Heart left ventricle (tissue), 13 donors: ENCODE results near the gene OCEL1.

Source experiments
- CTCF ChIP-seq, 12 donors: fragments of 200-600 bp; sonication (generic) in 4 of 12; IDR thresholded peaks; one replicate each; pipeline versions ENCODE4 v1.5.0 to v1.8.0; 2018 to 2022; ENCODE audit warnings: antibody characterized with exemption in 12 of 12, mild to moderate bottlenecking in 5 of 12
- POLR2A ChIP-seq, 2 donors: fragments of 450-650 bp; IDR thresholded peaks; one replicate each; pipeline ENCODE4 v1.6.1; 2017; ENCODE audit warnings: antibody characterized with exemption in 2 of 2, mild to moderate bottlenecking in 2 of 2, moderate library complexity in 2 of 2
- donor health status: ischemic (EF 13 %, LVEDD 7.1; RV severe dilation, severe dysfunction).
- donor health status: DM: no; HTN: yes; CAD: no.
- donor health status: DM: no; HTN: no; CAD: no.
- donor health status: ischemic (EF 25% LVEDD 6.9; RV normal size, moderate dysfunction).
- donor health status: ischemic (EF 25% LVEDD 5.7; RV mildly dilated, moderate dysfunction).
- donor health status: ischemic (EF 35%, LVEDD 5.7; RV mildly dilated, moderate dysfunction).
- donor health status: nonischemic (EF 11% LVEDD 7.7; RV severe dilation, severe dysfunction).
- donor health status: DM: yes; HTN: yes; CAD: no.
- donor health status: PGD.
- donor health status: ischemic (EF 29% LVEDD 5.4; RV normal size, mild dysfunction).
- donor health status: nonischemic (EF 23%, LVEDD 6.1; RV moderate dilation, normal function).

DNA sequence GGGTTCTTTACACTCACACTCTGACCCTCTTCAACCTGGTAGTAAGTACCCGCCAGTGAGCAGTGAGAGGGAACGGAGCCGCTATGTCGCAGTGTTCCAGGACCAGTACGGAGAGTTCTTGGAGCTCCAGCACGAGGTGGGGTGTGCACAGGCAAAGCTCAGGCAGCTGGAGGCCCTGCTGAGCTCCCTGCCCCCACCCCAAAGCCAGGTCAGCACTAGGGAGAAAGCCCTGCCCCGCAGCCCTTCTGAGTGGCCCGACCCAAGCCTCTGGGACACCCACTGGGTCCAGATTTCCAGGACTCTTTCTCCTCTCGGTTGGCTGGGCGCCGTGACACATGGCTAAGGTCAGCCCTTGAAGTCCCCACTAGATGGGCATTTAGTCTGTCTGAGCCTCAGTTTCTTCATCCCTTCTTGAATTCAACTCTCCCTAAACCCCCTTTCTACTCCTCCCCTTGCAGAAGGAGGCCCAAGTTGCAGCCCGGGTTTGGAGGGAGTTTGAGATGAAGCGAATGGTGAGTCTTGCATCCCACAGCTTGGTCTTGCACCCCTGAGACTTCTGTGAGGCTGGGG lies 1.9 kb downstream of the OCEL1 start:
- TF ChIP-seq CTCF (IDR thresholded peaks at IDR 0.05) (no peak), POLR2A (IDR thresholded peaks at IDR 0.05) (no peak)
